Activated naive CD4-positive, alpha-beta T cell treated with Interleukin-2 at 50 U/mL for 16 hours (primary cell): ENCODE data around the gene FTL.

Experiments used
- DNase-seq: peaks from one replicate; pipeline ENCODE4 v3.0.0-alpha.2; 2020

The FTL gene

DNA sequence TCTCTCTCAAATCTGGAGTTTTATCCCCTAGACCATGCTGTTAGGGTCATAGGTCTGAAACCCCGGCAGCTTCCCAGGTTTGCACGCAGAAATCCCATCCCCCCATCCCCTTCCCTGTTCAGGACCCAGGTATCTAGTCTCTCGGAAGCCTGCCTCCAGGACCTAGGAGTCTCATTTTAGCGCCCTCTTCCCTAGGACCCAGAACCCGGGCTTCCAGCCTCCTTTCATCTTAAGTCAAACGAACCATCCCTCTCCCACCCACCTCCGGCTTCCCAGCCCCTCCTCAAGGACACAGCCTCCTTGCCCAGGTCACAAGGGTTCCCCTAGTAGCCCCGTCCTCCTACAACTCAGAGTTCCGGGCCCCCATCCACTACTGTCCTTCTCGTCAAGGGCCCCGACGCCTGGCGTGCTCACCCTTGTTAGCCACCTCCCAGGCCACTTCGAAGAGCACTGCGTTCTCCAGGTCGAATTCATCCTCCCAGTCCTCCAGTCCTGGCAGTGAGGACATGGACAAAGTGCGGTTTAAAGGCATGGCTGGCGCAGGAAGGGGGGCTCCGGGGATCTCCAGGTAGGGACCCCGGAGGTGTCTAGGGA lies 27.6 kb downstream of the FTL start:
- no peak for DNase-seq

DNA sequence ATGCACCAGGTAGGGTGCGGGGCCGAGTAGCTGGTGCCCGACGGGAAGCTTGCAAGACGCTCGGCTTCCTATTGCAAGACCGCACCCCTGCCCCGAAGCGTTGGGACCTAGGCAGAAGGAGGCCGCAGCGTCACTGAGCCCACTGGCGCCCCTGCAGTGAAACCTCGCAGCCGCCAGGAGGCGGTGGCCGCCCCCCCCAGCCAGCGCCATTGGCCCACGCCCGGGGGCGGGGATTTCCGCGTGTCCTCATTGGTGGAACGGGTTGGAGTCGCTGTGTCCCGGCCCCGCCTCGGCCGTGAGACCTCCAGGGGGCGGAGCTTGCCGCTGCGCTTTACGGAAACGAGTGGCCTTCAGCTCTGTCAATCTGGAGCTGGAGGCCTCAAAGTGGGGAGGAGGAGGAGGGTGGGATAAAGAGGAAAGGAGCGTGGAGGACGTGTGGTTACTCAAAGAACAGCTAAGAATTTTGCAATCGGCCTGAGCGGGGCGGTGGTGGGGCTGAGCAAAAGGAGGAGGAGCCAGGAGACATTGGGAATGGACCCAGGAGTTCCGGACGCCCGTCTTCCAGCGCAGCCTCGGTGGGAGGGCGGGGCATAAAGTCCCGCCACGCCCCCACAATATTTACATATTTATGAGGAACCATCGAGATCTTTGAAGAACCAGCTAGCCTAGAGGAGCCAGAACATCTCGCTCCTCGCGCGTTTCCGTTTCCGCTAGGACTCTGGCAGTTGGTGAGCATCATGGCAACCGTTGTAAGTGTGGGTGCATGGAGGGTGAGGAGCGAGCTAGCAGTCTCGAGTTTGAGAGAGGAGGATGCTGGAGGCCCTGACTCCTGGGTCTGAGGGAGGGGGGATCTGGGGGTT lies 28.3 kb downstream of the FTL start, which contains the start of the genes GYS1 and RUVBL2:
Gene GYS1, minus strand, starts transcription at position 135 of the 860 bp plus-strand sequence. CDS start 197 bp downstream, outside the sequence.
Gene RUVBL2, plus strand, starts transcription at position 713 of the 860 bp plus-strand sequence. Its CDS starts 25 bp downstream, at position 738.
- DNase-seq = peak; percentile 100

DNA sequence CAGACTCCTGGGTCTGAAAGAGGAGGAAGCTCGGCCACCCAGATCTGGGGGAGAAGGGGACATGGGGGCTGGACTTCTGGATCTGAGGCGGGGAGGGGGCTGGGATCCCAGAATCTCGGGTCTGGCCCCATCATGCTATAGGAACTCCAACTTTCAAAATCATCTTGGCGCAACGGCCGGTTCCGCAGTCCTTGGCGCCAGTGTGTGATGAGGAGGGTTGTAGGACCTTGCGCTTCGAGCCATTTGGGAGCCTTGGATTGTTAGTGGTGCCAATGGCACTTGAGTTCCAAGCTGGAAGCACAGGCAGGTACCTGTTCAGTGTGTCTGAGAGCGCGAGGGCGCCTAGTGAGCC lies 28.9 kb downstream of the FTL start:
- DNase-seq = no peak

DNA sequence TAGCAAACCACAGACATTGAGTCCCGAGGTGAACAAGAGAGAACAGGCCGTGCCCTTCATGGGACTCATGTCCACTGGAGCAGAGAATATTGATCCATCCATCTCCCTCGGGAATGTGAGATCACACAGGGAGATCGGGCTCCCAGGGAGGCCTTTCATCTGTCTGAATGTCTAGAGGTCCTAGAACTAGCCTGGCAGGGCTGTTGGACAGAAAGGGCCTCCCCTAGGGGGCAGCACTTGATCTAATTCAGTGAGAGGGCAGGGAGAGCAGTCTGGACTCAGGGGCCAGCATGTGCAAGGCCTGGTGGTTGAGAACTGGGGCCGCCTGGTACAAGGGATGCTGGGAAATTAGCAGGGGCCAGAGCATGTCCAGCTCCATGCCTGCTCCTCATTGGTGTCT lies 32.9 kb downstream of the FTL start:
- DNase-seq = peak; percentile 51

DNA sequence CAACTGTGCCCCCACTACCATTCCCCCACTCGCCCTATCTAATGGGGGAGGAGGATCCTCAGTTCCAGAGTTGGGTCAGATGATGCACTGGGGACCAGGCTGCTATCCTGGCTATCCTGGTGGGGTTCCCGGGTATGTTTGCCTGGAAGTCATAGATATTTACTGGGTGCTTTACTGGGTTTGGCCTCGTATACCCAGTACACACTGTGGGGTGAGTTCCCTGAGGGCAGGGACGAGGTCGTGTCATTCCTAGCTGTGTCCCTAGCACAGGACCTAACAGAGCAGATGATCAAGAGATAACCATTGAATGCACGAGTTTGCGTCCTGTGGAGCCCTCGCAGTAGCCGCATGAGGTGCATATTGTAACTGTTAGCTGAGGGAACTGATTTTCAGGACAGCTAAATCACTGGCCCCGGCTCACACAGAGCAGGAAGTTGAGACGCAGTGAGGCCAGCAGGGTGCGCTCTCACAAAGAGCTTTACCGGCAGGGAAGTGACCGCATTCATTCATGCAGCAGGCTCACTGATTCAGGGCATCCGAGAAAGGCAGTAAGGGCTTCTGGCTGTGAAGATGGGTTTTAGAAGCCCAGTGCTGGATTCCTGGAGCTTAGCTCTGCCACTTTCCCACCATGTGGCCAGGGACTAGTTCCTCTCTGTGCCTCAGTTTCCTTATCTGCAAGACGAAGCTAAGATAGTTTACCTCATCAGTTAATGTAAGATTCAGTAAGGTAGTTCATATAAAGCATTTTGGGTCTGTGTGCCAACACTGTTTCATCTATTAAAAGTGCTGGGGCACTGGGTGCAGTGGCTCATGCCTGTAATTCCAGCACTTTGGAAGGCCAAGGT lies 34.6 kb downstream of the FTL start:
- peak; percentile 74 for DNase-seq

DNA sequence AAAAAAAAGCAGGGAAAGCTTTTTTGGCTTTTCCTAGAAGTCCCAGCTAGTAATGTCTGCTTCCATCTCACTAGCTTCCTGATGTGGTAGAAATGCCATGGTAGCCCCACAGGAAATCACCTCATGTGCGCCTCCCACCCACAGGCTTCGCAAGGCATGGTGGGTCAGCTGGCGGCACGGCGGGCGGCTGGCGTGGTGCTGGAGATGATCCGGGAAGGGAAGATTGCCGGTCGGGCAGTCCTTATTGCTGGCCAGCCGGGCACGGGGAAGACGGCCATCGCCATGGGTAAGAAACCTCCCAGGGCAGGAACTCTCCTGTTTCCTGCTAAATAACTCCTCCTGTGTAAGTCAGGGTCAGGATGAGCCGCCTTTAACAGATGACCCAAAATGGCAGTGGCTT lies 39.0 kb downstream of the FTL start:
- no peak for DNase-seq

DNA sequence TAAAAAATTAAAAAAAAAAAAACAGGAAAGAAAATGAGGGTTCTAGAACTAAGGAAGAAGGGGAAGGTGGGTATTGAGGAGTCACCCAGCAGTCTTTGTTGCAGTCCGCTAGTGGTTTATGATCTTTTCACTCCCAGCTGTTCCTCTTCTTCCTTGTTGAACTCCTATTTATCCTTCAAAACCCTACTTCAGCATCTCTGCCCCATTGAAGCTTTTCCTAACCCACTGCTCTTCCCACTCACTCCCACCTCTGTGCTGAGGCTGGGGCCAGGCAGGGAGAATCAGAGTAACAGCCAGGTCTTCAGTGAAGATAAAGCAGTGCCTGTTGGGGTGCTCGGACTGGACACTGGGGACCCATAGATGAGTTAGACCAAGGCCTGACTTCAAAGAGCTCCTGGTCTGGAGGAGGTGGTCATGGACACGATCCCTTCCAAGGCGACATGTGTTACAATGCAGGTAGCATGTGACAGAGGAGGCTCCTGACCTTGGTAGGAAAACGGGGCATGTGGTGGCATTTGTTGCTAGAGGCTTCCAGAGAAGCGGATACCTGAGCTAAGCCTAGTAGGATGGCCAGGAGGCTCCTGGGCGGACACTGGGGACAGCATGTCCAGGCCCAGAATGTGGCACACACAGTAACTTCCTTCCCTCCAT lies 40.0 kb downstream of the FTL start:
- no peak for DNase-seq

DNA sequence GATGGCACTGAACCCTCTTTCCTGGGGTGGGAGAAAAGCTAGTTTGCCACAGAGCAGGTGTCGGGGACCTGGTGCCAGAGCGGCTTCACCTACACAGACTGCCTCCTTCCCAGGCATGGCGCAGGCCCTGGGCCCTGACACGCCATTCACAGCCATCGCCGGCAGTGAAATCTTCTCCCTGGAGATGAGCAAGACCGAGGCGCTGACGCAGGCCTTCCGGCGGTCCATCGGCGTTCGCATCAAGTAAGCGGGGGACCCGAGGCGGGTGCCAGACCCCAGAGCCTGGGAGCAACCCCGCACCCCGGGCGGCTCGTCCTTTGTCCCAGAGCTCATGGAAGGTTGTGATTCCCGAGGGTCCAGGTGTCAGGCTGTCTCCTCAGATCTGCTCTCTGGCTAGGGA lies 41.8 kb downstream of the FTL start:
- no peak for DNase-seq

DNA sequence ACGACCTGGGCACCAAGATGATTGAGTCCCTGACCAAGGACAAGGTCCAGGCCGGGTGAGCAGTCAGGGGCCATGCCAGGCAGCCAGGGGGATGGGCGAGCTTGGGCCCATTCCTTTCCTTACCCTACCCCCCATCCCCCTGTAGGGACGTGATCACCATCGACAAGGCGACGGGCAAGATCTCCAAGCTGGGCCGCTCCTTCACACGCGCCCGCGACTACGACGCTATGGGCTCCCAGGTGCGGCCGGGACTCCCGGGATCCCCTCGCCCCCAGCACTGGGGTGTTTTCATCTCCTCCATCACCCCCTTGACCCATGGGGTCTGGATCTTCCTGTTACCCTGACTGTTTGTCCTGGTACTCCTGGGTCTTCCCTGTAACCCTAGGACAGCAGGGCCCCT lies 44.7 kb downstream of the FTL start:
- DNase-seq = no peak

DNA sequence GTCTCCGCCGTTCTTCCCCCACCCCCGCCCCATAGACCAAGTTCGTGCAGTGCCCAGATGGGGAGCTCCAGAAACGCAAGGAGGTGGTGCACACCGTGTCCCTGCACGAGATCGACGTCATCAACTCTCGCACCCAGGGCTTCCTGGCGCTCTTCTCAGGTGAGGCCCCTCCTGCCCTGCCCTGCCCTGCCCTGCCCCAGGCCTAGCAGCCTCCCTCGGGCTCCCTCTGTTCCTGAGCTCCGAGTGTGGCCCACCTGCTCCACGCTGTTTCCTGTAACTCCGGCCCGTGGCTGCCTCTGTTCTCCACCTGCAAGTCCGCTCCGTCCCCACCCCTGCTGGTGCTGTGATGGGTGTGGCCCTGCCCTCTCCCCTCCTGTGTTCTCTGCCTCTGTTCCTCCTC lies 45.3 kb downstream of the FTL start:
- DNase-seq = no peak

DNA sequence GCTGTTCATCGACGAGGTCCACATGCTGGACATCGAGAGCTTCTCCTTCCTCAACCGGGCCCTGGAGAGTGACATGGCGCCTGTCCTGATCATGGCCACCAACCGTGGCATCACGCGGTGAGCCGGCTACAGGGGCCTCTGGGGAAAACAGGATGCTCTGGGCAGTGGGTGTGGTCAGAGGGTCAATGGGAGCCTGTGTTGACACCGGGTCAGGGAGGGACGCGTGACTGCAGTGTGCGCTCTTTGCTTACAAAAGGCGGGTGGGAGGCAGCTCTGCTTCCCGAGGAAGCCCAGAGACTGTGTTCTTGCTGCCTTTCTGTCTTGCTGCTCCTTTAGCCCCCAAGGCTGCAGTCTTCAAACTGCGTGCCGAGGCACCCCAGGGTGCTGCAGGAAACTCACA lies 46.1 kb downstream of the FTL start:
- no peak for DNase-seq

DNA sequence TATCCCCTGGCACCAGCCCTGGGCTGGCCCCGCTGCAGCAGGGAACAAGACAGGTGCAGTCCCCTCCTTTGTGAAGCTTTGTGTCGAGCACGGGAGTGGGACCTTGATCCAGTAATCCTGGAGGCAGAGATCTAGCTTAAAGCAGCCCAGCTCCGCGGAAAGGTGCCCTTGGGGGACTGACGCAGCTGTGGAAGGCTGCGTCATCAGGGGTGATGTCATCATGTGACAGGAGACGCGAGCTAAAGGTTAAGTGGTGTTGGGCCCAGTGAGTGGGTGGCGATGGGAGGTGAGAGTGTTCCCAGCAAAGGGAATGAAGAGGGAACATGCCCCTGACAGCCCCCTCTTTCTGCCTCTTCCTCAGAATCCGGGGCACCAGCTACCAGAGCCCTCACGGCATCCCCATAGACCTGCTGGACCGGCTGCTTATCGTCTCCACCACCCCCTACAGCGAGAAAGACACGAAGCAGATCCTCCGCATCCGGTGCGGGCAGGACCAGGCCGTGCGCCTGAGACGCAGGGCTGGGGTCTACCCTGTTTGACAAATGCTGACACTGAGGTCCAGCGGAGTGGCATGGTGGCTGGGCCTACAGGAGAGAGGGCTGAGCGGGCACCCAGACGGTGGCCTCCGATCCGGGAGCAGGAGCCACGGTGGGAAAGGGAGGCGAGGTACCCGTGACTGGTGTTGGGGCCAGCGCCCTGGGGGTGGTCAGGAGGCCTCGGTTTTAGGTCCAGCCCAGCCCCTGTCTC lies 49.2 kb downstream of the FTL start:
- DNase-seq = no peak

DNA sequence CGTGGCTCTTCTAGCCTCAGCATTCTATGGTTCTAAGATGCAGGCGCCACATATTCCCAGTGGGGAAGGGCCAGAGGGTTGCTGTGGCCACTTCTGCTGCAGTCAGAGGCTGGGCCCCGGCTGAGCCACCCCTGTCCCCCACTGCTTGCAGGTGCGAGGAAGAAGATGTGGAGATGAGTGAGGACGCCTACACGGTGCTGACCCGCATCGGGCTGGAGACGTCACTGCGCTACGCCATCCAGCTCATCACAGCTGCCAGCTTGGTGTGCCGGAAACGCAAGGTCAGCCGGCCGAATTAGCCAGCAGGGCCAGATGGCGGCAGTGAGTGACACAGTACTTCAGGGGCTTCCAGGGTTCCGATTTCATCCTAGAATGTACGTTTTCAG lies 49.8 kb downstream of the FTL start:
- no peak for DNase-seq

DNA sequence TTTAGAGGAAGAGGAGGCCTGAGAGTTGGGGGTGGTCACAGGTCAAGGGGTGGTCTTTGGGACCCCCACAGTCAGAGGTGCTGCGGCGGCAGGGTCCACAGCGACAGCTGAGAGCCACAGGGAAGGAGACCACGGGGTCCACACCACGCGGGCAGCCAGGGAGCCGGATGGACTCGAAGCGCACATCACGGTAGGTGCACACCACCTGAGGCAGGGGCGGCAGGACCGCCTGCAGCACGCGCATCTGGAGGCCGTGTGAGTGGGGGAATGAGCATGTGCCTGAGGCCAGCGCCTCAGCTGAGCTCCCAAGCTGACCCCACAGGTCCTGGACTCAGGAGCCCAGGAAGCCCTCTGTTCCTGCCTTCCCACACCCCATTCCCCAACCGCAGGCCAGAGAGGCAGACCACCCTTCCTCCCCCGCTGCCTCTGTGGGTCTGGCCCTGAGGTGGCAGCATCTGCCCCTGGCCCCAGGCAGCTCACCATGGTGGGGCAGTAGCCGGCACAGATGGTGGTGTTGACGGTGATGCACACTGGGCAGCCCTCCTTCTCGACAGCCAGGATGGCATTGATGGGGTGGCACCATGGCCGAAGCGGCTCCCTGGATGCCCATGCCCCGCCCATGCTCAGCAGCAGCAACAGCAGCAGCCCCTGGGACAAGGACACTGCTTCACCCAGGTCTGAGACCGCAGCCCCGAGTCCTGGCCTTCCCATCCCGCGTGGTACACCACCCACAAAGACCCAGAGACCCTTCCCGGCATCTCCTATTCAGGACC lies 51.1 kb downstream of the FTL start:
- DNase-seq = no peak
